ENCODE results near the gene CEACAM8.
"Not testable (repeated sequence)": the region's sequence is repeated elsewhere in the genome, so short reads cannot be mapped to it uniquely, and the experiment has no call there.

Gene CEACAM8

DNA sequence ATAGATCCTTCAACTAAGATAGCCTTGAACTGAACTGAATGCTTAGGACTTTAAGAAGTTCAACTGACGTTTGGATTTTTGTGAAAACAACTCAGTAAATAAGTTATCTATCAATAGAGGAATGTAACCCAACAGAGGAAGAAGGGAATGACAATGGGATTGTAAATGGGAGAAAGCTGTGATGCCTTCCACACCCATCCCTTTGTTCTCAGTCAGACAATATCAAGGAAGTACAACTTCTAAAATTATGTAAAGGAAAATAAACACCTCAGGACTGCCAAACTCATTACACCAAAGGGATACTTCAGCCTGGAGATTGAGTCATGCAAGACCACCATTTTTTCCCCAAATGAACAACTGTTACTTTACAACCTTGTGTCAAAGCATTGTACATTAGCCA, 21.1 kb downstream of the CEACAM8 start:
- no peak for DNase-seq (ENCODE audit: low read depth)

DNA sequence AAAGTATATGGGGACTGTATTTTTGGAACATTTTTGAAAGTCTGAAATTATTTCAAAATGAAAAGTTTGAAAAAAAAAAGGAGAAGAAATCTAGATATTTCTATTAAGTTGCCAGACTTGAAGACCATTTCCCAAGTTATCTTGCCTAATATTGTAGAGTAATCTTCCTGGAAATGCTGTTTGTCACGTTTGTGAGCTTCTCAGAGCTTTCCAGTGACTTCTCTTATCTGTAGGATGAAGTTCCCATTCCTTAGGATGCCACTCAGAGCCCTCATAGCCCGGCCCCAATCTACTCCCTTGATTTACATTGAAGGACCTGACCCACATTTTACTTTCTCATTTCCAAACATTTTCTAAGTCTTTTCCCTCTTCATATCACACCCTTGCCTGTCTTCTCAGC, 23.6 kb downstream of the CEACAM8 start:
- no peak for DNase-seq (ENCODE audit: low read depth)

DNA sequence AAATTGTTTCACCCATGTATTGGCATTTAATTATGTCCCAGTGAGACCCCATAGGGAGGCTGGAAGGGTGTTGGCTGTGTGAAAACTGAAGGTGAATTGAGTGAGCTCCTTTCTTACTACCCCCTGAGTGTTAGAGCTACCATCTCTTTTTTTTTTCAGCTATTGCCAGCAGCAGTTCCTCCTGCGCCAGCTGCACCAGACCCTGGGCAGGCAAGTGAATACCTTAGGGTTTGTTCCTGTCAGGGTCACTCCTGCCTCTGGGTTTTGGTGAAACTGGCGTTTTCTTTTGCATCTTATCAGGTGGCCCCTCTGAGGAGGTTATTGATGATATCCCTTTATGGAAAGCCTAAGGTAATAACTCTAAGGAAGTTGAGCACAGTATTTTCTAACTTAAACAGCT, 25.5 kb downstream of the CEACAM8 start:
- DNase-seq (ENCODE audit: low read depth) = no peak

DNA sequence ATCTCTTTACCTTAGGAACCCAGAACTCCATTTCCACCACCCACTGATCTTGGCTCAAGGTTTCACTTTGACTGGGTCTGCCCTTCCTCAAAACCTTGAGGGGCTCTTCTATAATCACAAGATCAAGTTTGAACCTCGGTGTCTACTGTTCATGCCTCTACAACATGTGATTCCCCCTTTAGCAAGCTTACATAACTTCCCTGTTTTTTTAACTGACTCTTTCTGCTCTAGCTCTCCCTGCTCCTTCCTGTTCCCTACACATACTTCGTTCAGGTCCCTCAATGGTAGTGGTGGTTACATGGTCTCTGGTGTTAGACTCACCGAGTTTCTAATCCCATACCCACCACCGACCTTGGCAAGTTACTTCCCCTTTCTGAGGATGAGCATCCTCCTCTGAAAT, 26.7 kb downstream of the CEACAM8 start:
- DNase-seq (ENCODE audit: low read depth) = no peak

DNA sequence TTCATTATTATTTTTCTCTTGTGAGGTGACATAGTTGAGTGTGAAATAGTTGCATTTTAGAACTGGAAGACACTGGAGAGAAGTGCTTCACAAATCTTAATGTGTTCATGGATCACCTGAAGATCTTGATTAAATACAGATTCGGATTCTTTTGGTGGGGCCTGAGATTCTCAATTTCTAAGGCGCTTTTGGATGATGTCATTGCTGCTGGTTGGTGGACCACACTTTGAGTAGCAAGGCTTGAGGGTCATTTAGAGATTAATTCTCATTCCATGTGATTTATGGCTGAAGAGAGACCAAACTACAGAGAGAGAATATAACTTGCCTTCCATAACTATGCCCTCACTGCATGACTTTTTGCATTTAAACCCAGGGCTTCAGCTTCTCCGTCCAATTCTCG, 27.2 kb downstream of the CEACAM8 start:
- no peak for DNase-seq (ENCODE audit: low read depth)

DNA sequence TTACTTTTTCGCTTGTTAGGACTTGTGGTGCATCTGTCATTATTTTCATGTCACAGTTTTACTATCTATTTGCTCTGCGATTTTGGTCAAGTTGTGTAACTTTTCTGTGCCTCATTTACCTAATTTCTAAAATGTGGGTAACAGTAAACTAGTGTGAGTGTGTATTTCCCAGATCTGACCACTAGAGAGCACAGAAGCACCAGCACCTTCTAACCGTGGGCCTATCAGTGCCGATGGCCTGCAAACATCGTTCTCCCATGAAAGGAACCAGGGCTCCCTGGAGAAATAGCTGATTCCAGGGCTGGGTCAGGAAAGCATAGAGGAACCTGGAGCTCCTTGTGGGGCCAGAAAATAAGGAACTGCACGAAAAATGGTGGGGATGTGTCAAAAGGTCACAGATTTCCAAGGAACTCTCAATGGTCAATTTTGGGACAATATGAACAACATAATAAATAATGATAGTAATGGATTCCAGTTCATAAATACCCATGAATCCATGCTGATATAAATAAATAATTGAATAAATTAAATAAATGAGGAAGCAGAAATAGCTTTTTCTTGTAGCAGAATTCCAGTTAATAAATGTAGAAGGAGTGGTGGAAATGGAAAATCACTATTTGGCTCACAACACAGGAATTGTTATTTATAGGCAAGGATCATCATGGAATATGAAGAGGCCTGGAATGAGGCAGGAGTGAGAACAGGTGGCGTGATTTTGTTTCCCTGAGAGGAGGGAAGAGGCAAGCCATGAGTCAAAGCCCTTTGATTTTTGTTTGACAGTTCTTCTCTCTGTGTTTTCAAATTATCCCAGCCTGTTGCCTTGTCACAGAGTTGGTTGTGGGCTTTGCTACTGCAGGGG, 31.1 kb downstream of the CEACAM8 start:
- DNase-seq (ENCODE audit: low read depth) = no peak

DNA sequence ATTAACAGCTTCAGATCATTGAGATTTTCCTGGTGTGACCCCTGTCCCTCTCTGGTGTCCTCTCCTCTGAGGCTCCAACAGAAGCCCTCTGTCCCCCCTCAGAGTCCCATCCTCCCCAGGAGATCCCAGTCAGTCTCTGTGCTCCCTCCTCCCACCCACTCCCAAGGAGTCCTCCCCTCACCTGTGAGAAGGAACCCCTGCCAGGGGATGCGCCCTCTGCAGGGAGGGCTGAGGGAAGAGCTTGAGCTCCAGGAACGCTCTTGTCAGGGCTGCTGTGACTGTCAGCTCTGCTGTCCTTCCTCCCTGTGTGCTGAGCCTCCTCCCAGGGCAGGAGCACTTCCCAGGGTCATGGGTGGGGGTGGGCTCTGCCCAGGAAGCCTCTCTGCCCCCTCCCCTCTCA, 33.2 kb downstream of the CEACAM8 start:
- no peak for DNase-seq (ENCODE audit: low read depth)

DNA sequence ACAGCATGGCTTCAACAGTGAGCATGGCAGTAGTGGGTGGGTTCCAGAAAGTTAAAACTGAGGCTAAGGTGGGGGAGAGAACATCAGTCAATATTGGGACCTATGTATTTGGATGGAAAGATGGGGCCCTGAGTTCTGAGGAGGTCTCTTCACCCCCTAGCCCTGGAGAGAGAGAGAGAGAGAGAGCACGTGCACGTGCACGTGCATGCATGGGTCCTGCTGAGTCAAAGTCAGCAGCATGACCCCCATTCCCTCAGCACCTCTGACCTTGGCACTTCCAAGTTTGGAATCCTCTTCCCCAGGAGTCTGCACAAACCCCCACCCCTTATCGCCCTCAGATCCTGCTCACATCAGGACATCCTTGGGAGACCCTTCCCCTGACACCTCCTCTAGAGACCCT, 34.0 kb downstream of the CEACAM8 start:
- no peak for DNase-seq (ENCODE audit: low read depth)

DNA sequence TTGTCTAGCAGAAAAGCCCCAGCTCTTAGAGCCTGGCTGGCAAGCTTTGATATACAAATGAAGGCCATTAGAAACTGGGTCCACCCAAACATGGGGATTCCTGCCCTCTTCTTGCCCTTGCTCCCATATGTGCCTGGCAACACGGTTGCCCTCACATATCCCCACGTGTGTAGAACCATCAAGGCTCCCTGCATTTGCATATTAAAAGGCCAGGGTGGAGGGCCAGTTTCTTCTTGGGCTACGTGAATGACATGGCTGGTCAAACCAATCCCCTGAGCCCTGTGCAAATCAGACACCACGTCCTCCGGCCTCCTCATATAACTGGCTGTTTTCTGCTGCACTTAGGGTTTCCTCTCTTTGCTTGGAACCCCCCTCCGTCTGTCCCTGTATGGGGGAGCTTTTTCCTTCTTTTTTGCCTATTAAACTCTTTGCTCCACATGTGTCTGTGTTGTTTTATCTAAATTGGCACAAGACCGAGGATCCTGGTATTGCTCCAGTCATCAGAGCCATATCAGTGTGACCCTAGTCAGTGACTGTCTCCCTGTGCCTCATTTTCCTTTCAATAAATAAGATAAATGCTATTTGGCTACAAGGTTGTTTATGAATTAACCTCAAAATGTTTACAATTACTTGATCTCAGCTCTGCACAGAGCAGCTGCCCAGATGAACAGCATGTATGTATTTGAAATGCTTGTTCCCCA, 36.1 kb downstream of the CEACAM8 start:
- no peak for DNase-seq (ENCODE audit: low read depth)

DNA sequence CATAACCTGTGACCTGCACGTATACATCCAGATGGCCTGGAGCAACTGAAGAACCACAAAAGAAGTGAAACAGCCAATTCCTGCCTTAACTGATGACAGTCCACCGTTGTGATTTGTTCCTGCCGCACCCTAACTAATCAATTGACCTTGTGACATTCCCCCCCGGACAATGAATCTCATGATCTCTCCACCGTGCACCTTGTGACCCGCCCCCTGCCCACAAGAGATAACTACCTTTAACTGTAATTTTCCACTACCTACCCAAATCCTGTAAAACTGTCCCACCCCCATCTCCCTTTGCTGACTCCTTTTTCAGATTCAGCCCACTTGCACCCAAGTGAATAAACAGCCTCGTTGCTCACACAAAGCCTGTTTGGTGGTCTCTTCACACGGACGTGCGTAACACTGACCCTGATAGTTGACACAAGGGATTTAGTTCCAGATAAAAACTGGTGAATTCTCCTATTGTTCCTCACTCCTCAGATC, 37.3 kb downstream of the CEACAM8 start:
- not testable (repeated sequence) for DNase-seq (ENCODE audit: low read depth)

DNA sequence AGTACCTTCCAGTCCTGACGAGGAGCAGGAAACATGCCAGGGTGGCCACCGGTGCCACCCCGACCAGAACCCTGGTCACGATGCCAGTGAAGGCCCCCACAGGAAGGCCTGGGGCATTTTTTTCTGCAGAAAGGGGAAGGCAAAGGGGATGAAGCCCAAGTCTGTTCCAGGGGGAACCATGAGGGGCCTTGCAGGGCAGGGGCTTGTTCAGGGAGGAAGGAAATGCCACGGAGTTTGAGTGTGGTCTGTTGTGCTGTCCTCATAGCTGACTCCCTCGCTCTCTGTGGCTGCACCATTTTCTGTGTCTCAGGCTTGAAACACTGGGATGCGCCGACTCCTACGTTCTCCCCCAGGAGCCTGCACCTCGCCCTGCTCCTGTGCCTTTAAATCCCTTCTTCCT, 38.9 kb downstream of the CEACAM8 start:
- no peak for DNase-seq (ENCODE audit: low read depth)

DNA sequence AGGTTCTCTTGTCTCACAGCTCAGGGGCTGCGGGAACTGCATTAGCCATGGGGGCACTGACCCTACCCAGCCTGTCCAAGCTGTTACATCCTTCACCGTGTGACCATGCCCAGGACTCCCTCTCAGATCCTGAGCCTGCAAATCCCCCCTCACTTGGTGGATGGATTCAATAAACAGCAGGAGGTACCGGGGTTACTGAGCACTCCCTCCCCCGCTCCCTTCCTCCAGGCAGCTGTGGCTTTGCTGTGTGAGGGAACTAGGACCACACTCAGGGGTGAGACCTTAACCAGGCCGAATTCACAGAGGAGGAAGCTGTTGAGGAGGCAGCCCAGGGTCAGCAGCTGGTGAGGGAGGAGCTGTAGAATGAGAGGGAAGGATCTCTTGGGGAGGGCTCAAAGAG, 39.4 kb downstream of the CEACAM8 start:
- no peak for DNase-seq (ENCODE audit: low read depth)

DNA sequence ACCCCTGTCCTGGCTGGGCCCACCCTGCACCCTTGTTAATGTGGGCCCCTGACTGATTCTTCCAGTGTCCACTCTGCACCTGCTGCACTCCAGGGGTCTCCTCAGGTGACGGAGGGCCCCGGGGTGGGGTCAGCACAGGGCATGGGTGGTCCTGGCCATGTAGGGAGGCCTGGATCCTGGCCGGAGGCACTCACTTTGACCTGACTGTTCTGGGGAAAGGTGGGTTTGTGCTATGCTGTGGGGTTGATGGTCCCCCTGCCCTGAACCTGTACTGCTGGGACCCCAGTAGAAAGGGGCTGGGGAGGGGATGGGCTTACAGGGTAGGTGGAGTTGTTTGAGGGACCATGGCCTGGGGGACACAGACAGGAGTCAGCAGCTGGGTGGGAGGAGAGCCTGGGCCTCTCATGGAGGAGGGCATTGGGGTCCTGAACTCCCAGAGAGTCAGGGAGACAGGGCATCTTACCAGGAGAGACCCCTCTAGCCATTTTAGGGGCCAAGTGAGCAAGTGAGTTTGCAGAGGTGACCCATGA, 40.6 kb downstream of the CEACAM8 start:
- DNase-seq (ENCODE audit: low read depth) = no peak

DNA sequence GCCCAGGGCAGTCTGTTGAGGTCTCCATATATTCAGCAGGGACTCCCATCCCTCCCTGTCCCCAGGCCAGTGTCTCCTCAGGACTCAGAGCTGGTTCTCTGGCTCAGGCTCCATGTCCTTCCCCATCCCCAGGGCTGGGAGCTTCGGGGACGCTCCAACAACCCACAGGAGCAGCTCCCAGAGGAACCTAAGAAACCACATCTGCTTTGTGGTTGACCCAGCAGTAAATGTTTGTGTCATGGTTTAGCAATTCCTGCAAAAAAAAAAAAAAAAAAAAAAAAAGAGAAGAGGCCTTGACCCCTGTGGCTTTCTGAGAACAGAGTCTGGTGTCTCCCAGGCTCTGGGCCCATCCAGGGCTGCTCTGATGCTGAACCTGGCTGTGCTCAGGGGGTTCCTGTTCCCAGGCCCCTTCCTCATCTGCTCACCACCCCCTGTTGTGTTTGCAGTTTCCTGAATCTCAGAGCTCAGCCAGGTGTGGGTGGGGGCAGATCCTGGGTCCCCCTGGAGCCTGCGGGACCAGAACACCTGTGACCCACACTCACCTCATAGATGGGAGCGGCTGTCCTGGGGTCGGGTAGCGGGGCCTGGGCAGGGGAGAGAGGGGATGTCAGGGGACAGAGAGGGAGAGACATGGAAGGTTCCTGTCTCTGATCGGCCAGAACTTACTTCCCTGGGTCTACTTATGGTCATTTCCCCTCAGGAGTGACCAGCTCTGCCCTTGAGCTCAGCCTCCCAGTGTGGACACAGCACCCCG, 41.3 kb downstream of the CEACAM8 start:
- DNase-seq (ENCODE audit: low read depth) = no peak

DNA sequence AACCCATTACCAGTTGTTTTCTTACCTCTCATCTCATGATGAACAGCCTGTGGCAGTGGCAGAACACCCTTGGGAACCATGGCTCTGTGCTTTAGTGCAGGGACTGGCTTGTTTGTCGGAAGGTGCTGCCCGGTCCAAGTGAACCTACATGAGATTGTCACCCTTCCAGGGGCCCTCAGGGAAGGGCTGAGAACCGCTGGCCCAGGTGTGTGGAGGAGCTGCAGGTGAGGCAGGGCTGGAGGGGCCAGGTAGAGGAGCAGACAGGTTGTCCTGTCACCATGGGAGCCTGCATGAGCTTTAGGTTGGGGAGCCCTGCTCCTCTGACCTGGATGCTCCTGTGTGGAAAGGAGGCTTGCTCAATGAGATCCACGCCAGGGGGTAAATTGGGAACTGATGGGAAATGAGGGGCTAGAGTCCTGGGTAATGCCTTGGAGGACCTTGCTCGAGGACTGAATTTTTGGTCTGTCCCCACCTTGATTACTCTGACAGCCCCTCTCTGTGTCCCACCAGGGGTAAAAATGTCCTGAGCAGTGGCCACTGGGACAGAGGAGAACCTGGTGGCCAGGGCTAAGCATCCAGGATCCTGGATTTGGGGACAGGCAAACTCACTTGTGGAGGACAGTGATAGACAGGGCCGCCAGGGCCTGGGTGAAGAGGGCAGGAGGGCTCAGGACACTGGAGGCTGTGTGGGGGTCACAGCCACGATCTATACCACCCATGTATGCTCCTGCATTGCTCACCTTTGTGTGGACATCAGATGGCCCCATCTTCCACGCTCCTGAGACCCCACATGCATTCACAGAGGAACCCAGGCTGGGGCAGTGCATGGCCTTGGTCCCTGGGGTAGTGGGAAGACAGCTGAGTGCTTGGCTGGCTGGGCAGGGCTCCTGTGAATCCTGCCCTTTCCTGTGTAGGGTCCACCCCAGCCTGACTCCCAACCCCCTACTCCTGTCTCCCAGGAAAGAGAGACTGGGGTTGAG, 42.3 kb downstream of the CEACAM8 start:
- DNase-seq (ENCODE audit: low read depth) = no peak

DNA sequence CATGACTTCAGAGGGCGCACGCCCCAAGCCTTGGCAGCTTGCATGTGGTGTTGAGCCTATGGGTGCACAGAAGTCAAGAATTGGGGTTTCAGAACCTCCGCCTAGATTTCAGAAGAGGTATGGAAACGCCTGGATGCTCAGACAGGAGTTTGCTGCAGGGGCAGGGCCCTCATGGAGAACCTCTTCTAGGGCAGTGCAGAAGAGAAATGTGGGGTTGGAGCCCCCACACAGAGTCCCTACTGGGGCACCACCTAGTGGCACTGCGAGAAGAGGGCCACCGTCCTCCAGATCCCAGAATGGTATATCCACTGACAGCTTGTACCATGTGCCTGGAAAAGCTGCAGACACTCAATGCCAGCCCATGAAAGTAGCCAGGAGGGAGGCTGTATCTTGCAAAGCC, 44.2 kb downstream of the CEACAM8 start:
- DNase-seq (ENCODE audit: low read depth) = not testable (repeated sequence)

DNA sequence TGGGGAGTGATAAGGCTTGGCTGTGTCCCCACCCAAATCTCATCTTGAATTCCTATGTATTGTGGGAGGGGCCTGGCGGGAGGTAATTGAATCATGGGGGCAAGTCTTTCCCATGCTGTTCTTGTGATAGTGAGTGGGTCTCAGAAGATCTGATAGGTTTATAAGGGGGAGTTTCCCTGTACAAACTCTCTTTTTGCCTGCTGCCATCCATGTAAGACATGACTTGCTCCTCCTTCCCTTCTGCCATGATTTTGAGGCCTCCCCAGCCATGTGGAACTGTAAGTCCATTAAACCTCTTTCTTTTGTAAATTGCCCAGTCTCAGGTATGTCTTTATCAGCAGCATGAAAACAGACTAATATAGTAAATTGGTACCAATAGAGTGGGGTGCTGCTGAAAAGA, 45.7 kb downstream of the CEACAM8 start:
- not testable (repeated sequence) for DNase-seq (ENCODE audit: low read depth)

DNA sequence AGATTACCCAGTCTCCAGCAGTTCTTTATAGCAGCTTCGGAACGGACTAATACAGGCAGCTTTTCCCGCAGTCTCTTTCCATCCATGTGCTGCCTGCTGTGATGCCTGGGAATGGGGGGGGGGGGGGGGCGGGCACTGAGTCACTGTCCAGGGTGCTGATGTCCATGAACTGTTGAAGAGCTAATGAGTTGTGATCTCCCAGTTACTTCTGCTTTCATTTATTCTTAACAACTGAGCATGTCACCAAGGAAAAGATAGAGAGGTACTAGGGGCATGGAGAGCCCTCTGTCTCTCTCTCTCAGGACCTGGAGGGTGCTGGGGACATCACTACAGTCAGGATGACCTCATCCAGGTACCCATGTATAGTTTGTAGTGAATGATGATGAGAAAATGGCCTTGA, 46.2 kb downstream of the CEACAM8 start:
- DNase-seq (ENCODE audit: low read depth) = no peak

DNA sequence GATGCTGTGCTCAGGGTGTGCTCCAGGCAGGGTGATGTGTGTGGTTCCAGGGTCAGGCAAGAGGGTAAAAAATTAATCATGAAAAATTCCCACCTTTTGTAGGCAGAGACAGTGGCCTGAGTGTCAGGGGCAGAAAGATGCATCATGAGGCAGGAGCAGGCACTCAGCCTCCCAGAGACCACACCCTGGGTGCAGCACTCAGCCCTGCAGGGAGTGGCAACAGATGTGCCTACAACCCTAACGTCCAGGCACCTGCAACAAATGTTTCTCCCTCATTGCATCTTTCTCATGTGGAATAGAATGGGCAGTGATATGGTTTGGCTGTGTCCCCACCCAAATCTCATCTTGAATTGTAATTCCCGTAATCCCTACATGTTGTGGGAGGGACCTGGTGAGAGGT, 46.8 kb downstream of the CEACAM8 start:
- DNase-seq (ENCODE audit: low read depth) = no peak

DNA sequence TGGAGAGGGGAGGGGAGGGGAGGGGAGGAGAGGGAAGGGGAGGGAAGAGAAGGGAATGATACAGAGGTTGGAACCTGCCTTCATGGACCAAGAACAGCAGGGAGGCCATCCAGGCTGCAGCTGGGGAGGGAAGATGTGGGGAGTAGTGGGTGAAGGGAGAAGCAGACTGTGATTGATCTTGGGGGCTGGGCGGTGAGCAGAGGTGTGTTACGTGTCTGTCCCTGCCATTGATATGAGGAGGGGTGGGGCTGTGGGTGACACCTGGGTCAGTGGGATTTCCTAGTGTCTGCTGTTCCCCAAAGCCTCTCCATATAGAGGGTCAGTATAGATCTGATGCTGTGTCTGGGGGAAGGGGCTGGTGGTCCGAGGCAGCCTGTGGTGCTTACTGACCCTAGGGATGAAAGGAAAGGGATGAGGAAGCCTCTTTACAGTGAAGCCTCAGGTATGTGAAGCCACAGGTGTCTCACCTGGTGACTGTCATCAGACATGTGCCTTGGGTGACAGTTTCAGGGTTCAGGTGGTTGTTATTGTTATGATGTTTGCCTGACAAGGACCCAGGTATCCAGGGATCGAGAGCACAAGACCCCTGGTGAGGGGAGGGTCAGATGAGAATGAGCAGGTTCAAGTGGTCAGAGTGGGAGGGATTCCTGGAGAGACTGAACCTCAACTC, 47.8 kb downstream of the CEACAM8 start:
- no peak for DNase-seq (ENCODE audit: low read depth)

DNA sequence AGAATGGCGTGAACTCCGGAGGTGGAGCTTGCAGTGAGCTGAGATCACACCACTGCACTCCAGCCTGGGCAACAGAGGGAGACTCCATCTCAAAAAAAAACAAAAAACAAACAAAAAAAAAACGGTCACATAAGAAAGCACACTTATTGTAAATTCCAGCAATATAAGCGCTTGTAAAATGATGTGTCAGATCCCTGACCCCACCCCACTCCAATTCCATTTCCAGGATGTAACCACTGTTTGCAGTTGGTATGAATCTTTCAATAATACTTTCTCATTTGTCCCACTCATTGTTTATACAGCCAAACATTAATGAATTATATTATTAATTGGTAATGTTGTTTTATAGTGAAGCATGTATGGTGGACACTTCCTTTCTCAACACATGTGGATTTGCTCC, 50.6 kb downstream of the CEACAM8 start:
- no peak for DNase-seq (ENCODE audit: low read depth)

Data from activated T-cell treated with anti-CD3 and anti-CD28 coated beads for 48 hours (primary cell).